ENCODE results near the gene SCAI.
"Not testable (repeated sequence)": the region's sequence is repeated elsewhere in the genome, so short reads cannot be mapped to it uniquely, and the experiment has no call there.

The SCAI gene

DNA sequence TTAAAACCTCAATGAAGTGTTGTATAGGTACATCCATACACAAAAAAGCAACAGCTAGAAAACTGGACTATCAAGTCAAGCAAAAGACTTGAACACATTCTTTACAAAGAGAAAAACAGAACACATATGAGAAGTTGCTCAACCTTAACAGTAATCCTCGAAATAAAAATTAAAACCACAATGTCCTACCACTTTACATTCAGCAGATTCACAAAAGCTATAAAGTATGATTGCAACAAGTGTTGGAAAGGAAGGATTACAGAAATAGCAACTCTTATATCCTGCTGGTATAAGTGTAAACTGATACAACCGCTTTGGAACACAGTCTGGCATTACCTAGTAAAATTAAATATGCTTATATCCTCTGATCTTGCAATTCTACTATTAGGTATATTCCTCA is 173.9 kb downstream of the SCAI start:
- H3K4me3 Mint-ChIP-seq = no peak overlapping the region
- no peak overlapping the region for H3K27ac Mint-ChIP-seq
- peaks cover 24% of the 10 kb centered on the region for H3K4me1 Mint-ChIP-seq (ENCODE audit: low read depth)
- no peaks in the 10 kb centered on the region for H3K27me3 Mint-ChIP-seq
- H3K36me3 Mint-ChIP-seq (ENCODE audit: low read depth) = peaks cover 25% of the 10 kb centered on the region
- no peaks in the 10 kb centered on the region for H3K9me3 Mint-ChIP-seq

DNA sequence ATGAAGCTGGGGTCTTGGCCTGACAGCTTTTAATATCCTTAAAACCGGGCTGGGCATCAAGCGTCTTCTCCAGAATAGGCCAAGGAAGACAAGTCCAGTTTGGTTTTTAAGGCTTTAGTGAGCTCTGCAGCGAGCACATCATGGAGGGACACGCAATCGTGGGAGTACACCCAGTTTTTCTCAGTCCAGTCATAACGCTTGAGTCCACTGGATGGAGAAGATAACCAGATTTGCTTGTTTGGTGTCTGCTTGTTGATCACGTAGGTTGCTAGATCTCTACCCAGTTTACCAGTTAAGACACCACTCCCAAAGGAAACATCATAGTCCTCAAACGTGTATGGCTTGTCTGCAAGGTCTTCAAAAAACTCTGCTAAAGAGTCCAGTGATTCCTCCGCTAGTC is 175.1 kb downstream of the SCAI start:
- Mint-ChIP-seq H3K4me3 (no peak overlapping the region), H3K9me3 (no peaks in the 10 kb centered on the region), H3K27ac (no peak overlapping the region), H3K36me3 (ENCODE audit: low read depth) (peaks cover 19% of the 10 kb centered on the region), H3K4me1 (ENCODE audit: low read depth) (peaks cover 32% of the 10 kb centered on the region), H3K27me3 (no peaks in the 10 kb centered on the region)

DNA sequence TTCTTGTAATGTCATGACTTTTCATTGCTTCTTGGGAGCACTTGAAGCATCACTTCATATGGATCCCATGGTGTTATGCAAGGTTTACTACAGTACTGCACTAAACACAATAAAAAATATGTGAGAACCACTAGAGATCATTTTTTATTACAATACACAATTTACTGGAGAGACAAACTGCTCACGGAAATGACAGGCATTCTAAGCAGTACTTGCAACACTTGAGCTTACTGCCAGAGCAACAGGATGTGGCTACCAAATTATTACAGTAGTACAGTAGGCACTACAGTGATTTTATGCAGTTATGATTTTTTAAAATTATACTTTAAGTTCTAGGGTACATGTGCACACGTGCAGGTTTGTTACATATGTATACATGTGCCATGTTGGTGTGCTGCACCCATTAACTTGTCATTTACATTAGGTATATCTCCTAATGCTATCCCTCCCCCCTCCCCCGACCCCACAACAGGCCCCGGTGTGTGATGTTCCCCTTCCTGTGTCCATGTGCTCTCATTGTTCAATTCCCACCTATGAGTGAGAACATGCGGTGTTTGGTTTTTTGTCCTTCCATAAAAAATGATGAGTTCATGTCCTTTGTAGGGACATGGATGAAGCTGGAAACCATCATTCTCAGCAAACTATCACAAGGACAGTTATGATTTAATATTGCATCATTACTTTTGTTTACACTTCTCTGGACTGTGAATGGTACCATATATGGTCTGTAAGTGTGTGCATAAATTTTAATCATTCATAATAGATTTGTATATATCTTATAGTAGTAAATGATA is 177.4 kb downstream of the SCAI start:
- not testable (repeated sequence) for H3K4me3 Mint-ChIP-seq

DNA sequence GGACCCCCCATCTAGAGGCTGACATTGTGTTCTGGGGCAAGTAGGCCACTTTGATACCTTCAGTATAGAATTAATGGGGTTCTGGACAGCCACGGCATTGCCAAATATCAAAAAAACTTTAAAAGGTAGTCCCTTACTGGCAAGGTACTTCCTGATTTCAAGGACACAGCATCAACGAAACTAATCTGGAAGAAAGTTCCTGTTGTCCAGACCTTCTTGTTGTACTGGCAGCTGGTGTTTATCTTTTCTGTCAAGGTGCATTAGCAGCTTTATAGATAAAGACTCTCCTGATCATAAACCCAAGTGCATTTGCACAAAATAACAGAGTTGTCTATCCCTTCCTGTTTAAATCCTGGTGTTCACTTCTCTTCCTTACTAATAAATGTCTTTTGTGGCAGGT is 178.7 kb downstream of the SCAI start:
- no peaks in the 10 kb centered on the region for H3K9me3 Mint-ChIP-seq
- no peak overlapping the region for H3K4me3 Mint-ChIP-seq
- peak overlapping the region; percentile 66 for H3K27ac Mint-ChIP-seq
- peaks cover 32% of the 10 kb centered on the region for H3K4me1 Mint-ChIP-seq (ENCODE audit: low read depth)
- peaks cover 7% of the 10 kb centered on the region for H3K36me3 Mint-ChIP-seq (ENCODE audit: low read depth)
- no peaks in the 10 kb centered on the region for H3K27me3 Mint-ChIP-seq

More for the DNA sequence above, 177.4 kb downstream of the SCAI start:
- H3K9me3 Mint-ChIP-seq, H3K27me3 Mint-ChIP-seq: not testable (repeated sequence)
- Mint-ChIP-seq H3K36me3 (ENCODE audit: low read depth) (peaks cover 11% of the 10 kb centered on the region), H3K4me1 (ENCODE audit: low read depth) (peaks cover 32% of the 10 kb centered on the region), H3K27ac (peak overlapping the region; percentile 92)

DNA sequence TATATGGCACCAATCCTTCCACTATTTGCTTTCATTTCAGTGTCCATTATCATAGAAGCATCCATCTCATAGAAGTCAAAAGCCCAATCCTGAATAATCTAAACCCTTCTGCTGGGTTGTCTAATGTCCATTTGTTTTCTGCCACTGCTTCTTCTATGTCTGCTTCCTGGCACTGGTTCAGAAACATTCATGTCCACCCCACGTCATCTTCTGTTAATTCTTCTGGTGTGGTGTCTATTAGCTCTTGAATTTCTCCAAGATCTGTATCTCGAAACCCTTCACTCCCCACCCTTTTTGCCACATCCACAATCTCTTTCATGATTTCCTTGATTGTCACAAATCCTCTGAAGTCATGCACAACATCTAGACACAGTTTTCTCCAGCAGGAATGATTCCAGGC is 179.3 kb downstream of the SCAI start:
- no peak overlapping the region for H3K4me3 Mint-ChIP-seq
- H3K36me3 Mint-ChIP-seq (ENCODE audit: low read depth) = peaks cover 7% of the 10 kb centered on the region
- H3K9me3 Mint-ChIP-seq = no peaks in the 10 kb centered on the region
- no peak overlapping the region for H3K27ac Mint-ChIP-seq
- peaks cover 32% of the 10 kb centered on the region for H3K4me1 Mint-ChIP-seq (ENCODE audit: low read depth)
- no peaks in the 10 kb centered on the region for H3K27me3 Mint-ChIP-seq

DNA sequence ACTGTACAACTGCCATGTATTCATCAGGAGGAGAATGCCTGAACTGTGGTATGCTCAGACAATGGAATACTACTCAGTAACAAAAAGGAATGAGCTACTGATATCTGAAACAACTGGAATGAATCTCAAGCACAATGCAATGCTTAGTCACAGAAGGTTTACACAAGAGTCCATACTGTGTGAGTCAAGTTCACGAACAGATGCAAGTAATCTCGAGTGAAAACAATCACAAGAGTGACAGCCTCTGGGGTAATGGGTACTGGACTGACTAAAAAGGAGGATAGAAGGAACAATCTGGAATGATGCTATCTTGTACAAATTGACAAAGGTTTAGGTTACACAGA is 182.9 kb downstream of the SCAI start:
- H3K36me3 Mint-ChIP-seq (ENCODE audit: low read depth) = no peaks in the 10 kb centered on the region
- H3K27ac Mint-ChIP-seq = no peak overlapping the region

DNA sequence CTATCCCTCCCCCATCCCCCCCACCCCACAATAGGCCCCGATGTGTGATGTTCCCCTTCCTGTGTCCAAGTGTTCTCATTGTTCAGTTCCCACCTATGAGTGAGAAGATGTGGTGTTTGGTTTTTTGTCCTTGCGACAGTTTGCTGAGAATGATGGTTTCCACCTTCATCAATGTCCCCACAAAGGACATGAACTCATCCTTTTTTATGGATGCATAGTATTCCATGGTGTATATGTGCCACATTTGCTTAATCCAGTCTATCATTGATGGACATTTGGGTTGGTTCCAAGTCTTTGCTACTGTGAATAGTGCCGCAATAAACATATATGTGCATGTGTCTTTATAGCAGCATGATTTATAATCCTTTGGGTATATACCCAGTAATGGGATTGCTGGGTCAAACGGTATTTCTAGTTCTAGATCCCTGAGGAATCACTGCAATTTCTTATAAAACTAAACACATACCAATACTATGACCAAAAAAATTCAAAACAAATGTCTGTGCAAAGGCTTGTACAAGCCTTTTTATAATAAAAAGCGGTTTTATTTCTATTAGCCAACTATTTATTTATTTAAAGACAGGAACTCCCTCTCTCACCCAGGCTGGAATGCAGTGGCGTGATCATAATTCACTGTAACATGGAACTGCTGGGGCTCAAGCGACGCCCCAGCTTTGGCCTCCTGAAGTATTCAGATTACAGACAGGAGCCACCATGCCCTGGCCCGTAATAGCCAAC is 183.5 kb downstream of the SCAI start:
- not testable (repeated sequence) for H3K27me3 Mint-ChIP-seq; H3K4me3 Mint-ChIP-seq; H3K36me3 Mint-ChIP-seq (ENCODE audit: low read depth); H3K27ac Mint-ChIP-seq; H3K9me3 Mint-ChIP-seq
- H3K4me1 Mint-ChIP-seq (ENCODE audit: low read depth) = peaks cover 13% of the 10 kb centered on the region

More for the DNA sequence above, 182.9 kb downstream of the SCAI start:
- Mint-ChIP-seq H3K9me3 (no peaks in the 10 kb centered on the region), H3K4me3 (no peak overlapping the region), H3K4me1 (ENCODE audit: low read depth) (peaks cover 17% of the 10 kb centered on the region), H3K27me3 (no peaks in the 10 kb centered on the region)

DNA sequence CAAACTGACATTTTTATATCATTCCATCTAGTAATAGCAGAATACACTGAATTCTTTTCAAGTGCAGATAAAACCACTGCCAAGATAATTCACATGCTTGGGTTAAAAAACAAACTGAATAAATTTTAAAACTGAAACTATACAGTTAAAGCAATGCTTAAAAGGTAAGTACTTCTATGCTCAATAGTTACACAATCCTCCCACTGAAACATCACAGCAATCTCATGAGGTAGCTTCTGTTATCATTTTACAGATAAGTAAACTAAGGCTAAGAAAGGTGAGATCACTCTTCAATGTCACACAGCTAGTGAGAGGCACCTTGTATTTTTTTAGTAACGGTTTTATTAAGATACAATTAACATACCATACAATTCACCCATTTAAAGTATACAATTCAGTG is 189.1 kb downstream of the SCAI start:
- H3K9me3 Mint-ChIP-seq = no peaks in the 10 kb centered on the region
- no peak overlapping the region for H3K27ac Mint-ChIP-seq
- H3K27me3 Mint-ChIP-seq = no peaks in the 10 kb centered on the region
- no peak overlapping the region for H3K4me3 Mint-ChIP-seq
- no peaks in the 10 kb centered on the region for H3K4me1 Mint-ChIP-seq (ENCODE audit: low read depth)
- H3K36me3 Mint-ChIP-seq (ENCODE audit: low read depth) = peaks cover 9% of the 10 kb centered on the region

DNA sequence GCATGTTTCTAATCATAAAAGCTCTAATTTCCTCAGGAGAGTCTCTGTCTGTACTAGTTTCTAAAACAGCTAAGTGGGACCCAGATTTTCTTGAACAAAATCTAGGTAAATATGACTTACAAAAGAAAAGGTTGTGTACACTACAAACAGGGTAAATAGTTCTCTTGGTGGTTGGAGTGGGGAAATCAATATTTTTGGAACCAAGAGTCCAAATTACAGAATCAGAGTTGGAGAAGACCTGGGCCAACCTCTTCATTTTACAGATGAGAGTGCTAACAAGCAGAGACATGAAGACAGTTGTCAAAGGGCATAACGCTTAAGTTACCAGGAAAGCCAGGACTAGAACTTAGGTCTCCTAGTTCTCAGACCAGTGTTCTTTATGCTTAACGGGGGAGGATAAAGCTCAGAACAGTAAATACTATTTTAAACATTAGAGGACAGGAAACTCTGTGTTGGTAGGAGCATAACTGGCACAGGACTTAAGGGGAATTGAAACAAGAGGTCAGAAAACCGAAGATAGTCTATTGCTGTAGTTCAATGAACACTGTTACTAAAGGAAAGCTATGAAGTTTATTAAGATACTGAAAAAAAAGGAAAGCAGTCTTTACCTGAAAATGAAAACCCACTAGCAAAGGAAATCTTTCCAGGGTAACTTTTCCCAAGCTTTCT is 193.1 kb downstream of the SCAI start:
- Mint-ChIP-seq H3K4me3 (no peak overlapping the region), H3K27me3 (no peaks in the 10 kb centered on the region), H3K27ac (no peak overlapping the region), H3K36me3 (ENCODE audit: low read depth) (peaks cover 9% of the 10 kb centered on the region), H3K9me3 (no peaks in the 10 kb centered on the region), H3K4me1 (ENCODE audit: low read depth) (no peaks in the 10 kb centered on the region)

DNA sequence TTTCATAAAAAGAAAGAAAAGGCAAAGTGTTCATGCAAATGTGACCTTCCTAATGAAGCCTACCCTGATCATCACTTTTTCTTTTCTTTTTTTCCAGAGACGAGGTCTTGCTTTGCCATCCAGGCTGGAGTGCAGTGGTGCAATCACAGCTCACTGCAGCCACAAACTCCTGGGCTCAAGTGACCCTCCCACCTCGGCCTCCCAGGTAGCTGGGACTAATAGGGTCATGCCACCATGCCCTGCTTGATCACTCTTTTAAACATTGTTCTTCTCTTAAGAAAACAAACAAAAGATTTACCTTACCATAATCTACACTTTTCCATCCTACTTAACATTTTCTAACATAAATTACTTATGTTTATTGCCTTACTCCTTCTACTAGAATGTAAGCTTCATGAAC is 193.9 kb downstream of the SCAI start:
- Mint-ChIP-seq H3K9me3 (no peaks in the 10 kb centered on the region), H3K4me1 (ENCODE audit: low read depth) (no peaks in the 10 kb centered on the region), H3K36me3 (ENCODE audit: low read depth) (peaks cover 9% of the 10 kb centered on the region), H3K4me3 (no peak overlapping the region), H3K27me3 (no peaks in the 10 kb centered on the region), H3K27ac (no peak overlapping the region)

DNA sequence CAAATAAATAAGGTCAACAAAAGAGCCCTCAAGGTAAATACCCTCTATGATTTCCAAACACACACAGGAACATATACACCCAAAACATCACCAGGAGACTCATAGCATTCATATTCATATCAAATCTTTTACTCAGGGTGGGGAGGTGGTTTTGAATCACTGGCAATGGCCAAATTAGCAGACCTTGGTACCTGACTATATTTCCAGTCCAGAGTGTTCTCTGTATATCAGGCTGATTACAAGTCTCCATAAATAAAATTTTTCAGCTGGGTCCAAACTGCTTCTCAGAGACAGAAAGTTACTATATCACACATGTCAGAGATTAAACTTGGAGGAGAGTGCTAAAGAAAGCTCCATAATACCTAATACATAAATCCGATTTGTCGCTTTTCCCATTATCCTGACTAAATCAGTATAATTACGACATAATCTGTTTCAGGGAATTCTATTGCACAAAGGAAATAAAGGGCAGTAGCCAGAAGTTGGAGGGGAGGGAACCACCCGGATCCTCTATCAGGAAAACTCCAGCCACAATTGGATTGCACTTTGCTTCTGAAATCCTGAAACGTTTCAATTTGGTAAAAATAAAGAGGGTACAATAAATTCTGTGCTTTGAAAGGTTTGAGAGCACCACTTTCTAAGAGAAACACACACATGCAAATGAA is 195.5 kb downstream of the SCAI start:
- peaks cover 9% of the 10 kb centered on the region for H3K36me3 Mint-ChIP-seq (ENCODE audit: low read depth)
- H3K9me3 Mint-ChIP-seq = no peaks in the 10 kb centered on the region
- no peaks in the 10 kb centered on the region for H3K27me3 Mint-ChIP-seq
- H3K4me3 Mint-ChIP-seq = no peak overlapping the region
- no peak overlapping the region for H3K27ac Mint-ChIP-seq
- H3K4me1 Mint-ChIP-seq (ENCODE audit: low read depth) = no peaks in the 10 kb centered on the region

DNA sequence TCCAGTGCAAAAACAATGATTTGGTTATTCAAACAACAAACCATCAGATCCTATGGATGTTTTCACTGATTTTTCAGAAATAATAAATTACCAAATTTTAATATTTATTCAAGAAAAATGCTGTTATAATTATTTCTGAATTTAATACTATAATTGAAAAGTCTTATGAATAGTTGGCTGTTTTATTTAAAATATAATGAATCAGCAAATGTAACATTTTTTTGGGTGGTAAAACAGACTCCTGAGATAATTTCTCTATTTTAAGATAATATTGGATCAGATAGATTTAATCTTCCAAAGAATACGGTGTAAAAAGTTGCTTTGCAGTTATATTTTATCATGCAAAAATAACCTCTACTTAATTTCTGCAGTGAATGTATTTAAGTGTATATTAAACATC is 197.2 kb downstream of the SCAI start:
- Mint-ChIP-seq H3K27ac (no peak overlapping the region), H3K4me3 (no peak overlapping the region), H3K9me3 (no peaks in the 10 kb centered on the region), H3K27me3 (no peaks in the 10 kb centered on the region), H3K4me1 (ENCODE audit: low read depth) (peaks cover 10% of the 10 kb centered on the region), H3K36me3 (ENCODE audit: low read depth) (peaks cover 4% of the 10 kb centered on the region)

DNA sequence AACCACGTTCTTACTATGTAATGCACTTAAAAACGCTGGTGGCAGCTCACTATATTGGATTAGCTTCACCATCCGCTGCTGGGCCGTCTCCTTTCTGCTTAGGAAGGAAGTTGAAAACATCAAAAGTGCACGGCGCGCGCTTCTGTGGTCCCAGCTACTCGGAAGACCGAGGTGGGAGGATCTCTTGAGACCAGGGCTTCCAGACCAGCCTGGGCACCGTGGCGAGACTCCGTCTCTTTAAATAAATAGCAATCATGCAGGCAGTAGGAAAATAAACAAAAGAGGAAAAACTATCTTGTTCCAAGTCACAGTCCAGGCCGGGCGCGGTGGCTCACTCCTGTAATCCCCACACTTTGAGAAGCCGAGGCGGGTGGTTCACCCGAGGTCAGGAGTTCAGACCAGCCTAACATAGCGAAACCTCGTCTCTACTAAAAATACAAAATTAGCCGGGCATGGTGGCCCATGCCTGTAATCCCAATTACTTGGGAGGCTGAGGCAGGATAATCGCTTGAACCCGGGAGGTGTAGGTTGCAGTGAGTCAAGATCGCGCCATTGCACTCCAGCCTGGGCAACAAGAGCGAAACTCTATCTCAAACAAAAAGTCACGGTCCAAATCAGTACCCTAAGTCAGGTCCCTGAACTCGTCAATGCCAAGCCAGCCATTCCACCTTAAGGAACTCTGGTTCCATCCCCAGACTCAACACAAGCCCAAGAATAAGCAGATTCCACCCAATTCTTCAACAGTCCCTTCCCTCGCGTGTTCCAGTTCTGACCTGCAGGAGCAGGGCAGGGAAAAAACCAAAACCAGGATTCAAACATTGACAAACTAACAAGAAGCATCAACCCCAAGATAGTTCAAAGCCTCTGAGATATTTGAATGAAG is 201.4 kb downstream of the SCAI start:
- no peaks in the 10 kb centered on the region for H3K9me3 Mint-ChIP-seq

More for the DNA sequence above, 201.4 kb downstream of the SCAI start:
- H3K4me1 Mint-ChIP-seq (ENCODE audit: low read depth) = peaks cover 30% of the 10 kb centered on the region
- no peaks in the 10 kb centered on the region for H3K27me3 Mint-ChIP-seq
- H3K27ac Mint-ChIP-seq = peak overlapping the region; percentile 91
- H3K4me3 Mint-ChIP-seq = peak overlapping the region; percentile 88
- H3K36me3 Mint-ChIP-seq (ENCODE audit: low read depth) = peaks cover 17% of the 10 kb centered on the region

Data from stimulated activated naive CD8-positive, alpha-beta T cell treated with anti-CD3 and anti-CD28 coated beads, Interleukin-15, Interleukin-2, amounts not matched to agents 100 ng/mL and 50 ng/mL, for 24 hours (primary cell).